H1 (cell line): ENCODE results near the gene ZNF618.

Experiments used
- ATF3 ChIP-seq: IDR thresholded peaks from 2 replicates; pipeline ENCODE4 v1.6.1; 2011; ENCODE audit warnings: low read depth, mild to moderate bottlenecking, low read length; ENCODE audit not compliant: insufficient read depth
- BCL11A ChIP-seq, 2 experiments: IDR thresholded peaks; one replicate each; pipeline ENCODE4 v1.6.1; 2011; ENCODE audit warnings: low read depth in 2 of 2, low read length in 2 of 2, mild to moderate bottlenecking in 2 of 2
- CTCF ChIP-seq, 3 experiments: IDR thresholded peaks; 1 replicate in 2 of 3; 2 replicates in 1 of 3; pipeline versions ENCODE4 v1.5.1 to v1.6.1; 2011; ENCODE audit warnings: low read length in 3 of 3, mild to moderate bottlenecking in 3 of 3, inconsistent platforms in 2 of 3, low read depth in 1 of 3, moderate library complexity in 1 of 3; ENCODE audit not compliant: insufficient read depth in 1 of 3; ENCODE audit errors: control extremely low read depth in 1 of 3
- GTF2F1 ChIP-seq: IDR thresholded peaks from 2 replicates; pipeline ENCODE4 v1.6.1; 2012; ENCODE audit warnings: low read depth, low read length, improper control_type of control experiment, borderline replicate concordance
- KDM1A ChIP-seq: fragments of 200-600, 300-600 bp; sonication (generic); IDR thresholded peaks from 2 replicates; pipeline ENCODE4 v1.7.1; 2016; ENCODE audit warnings: mild to moderate bottlenecking, low read length, borderline replicate concordance
- POLR2A ChIP-seq, 2 experiments: IDR thresholded peaks; 1 replicate in 1 of 2; 2 replicates in 1 of 2; pipeline ENCODE4 v1.6.1; 2011; ENCODE audit warnings: low read depth in 2 of 2, low read length in 2 of 2, mild to moderate bottlenecking in 2 of 2; ENCODE audit errors: control extremely low read depth in 1 of 2
- RXRA ChIP-seq: IDR thresholded peaks from 2 replicates; pipeline ENCODE4 v1.6.1; 2011; ENCODE audit warnings: low read depth, mild to moderate bottlenecking, low read length, moderate library complexity; ENCODE audit not compliant: insufficient read depth
- SIN3A ChIP-seq, 2 experiments: IDR thresholded peaks in 1 of 2; conservative IDR thresholded peaks in 1 of 2; 2 replicates each; pipeline ENCODE4 v1.6.1; 2011 to 2012; ENCODE audit warnings: low read length in 2 of 2, improper control_type of control experiment in 1 of 2, low read depth in 1 of 2, mild to moderate bottlenecking in 1 of 2
- TCF12 ChIP-seq: IDR thresholded peaks from 2 replicates; pipeline ENCODE4 v1.6.1; 2011; ENCODE audit warnings: low read depth, mild to moderate bottlenecking, low read length
- YY1 ChIP-seq: IDR thresholded peaks from 2 replicates; pipeline ENCODE4 v1.6.1; 2011; ENCODE audit warnings: low read depth, mild to moderate bottlenecking, low read length

GRCh38 chr9:113872485-113873143 is 3.5 kb upstream of the ZNF618 start:
- TF ChIP-seq RXRA: no peak
- no peak for TF ChIP-seq CTCF (IDR thresholded peaks at IDR 0.05; ENCODE audit: control extremely low read depth in 1 of 3, insufficient read depth in 1 of 3, low read depth in 1 of 3, low read length in 3 of 3)
- no peak for TF ChIP-seq SIN3A (conservative IDR thresholded peaks at IDR 0.05 in 1 of 2, IDR thresholded peaks at IDR 0.05 in 1 of 2; ENCODE audit: low read depth in 1 of 2, low read length in 2 of 2)
- no peak for TF ChIP-seq POLR2A (IDR thresholded peaks at IDR 0.05; ENCODE audit: control extremely low read depth in 1 of 2, low read depth in 2 of 2, low read length in 2 of 2)
- TF ChIP-seq KDM1A: no peak
- no peak for TF ChIP-seq GTF2F1
- no peak for TF ChIP-seq BCL11A (IDR thresholded peaks at IDR 0.05; ENCODE audit: low read depth in 2 of 2, low read length in 2 of 2)
- TF ChIP-seq YY1: no peak
- no peak for TF ChIP-seq TCF12
- no peak for TF ChIP-seq ATF3
